MM.1S (cell line): ENCODE measurements around the gene THEM4.

ENCODE experiments used
- DNase-seq: peaks from one replicate; pipeline ENCODE4 v3.0.0-alpha.2; 2015
- H2AFZ ChIP-seq: fragments of 300-600 bp; sonication (generic); 2 replicates; pipeline ENCODE4 v1.6.0; 2016; ENCODE audit warnings: antibody characterized with exemption, low read length
- H3F3A ChIP-seq: fragments of 300-600 bp; sonication (generic); 2 replicates; pipeline ENCODE4 v1.6.1; 2016; ENCODE audit warnings: mild to moderate bottlenecking, antibody characterized with exemption, low read length, moderate library complexity, mixed read lengths; ENCODE audit not compliant: insufficient read depth
- H3K27ac ChIP-seq: fragments of 300-600 bp; sonication (generic); 2 replicates; pipeline ENCODE4 v1.5.1; 2016; ENCODE audit warnings: mild to moderate bottlenecking, low read length
- H3K27me3 ChIP-seq: fragments of 300-600 bp; sonication (generic); replicated peaks from 2 replicates; pipeline ENCODE4 v1.6.0; 2016; ENCODE audit warnings: low read length; ENCODE audit not compliant: insufficient read depth
- H3K36me3 ChIP-seq: fragments of 300-600 bp; sonication (generic); replicated peaks from 2 replicates; pipeline ENCODE4 v1.6.1; 2016; ENCODE audit warnings: mild to moderate bottlenecking, low read length, mixed read lengths; ENCODE audit not compliant: insufficient read depth
- H3K4me1 ChIP-seq: fragments of 300-600 bp; sonication (generic); 2 replicates; pipeline ENCODE4 v1.6.1; 2016; ENCODE audit warnings: low read length, mixed read lengths
- H3K4me2 ChIP-seq: fragments of 300-600 bp; sonication (generic); 2 replicates; pipeline ENCODE4 v1.6.0; 2016; ENCODE audit warnings: low read depth, low read length
- H3K4me3 ChIP-seq: fragments of 300-600 bp; sonication (generic); 2 replicates; pipeline ENCODE4 v1.5.1; 2016; ENCODE audit warnings: low read length, mixed read lengths
- H3K79me2 ChIP-seq: fragments of 300-600 bp; sonication (generic); 2 replicates; pipeline ENCODE4 v1.6.1; 2016; ENCODE audit warnings: mixed run types, low read length, mixed read lengths
- H3K9ac ChIP-seq: fragments of 300-600 bp; sonication (generic); 2 replicates; pipeline ENCODE4 v1.6.1; 2016; ENCODE audit warnings: low read length, mixed read lengths
- H3K9me2 ChIP-seq: fragments of 300-600 bp; sonication (generic); replicated peaks from 2 replicates; pipeline ENCODE4 v1.6.1; 2016; ENCODE audit warnings: mild to moderate bottlenecking, low read length, mixed read lengths; ENCODE audit not compliant: insufficient read depth
- H3K9me3 ChIP-seq: fragments of 300-600 bp; sonication (generic); replicated peaks from 2 replicates; pipeline ENCODE4 v1.6.1; 2016; ENCODE audit warnings: mild to moderate bottlenecking, low read length, mixed read lengths; ENCODE audit not compliant: insufficient read depth
- H4K20me1 ChIP-seq: fragments of 300-600 bp; sonication (generic); 2 replicates; pipeline ENCODE4 v1.6.1; 2016; ENCODE audit warnings: mild to moderate bottlenecking, low read length, moderate library complexity, mixed read lengths; ENCODE audit not compliant: insufficient read depth
- CTCF ChIP-seq: fragments of 300-600 bp; sonication (generic); IDR thresholded peaks from 2 replicates; pipeline ENCODE4 v1.5.1; 2016; ENCODE audit warnings: antibody characterized with exemption, low read length, mixed read lengths
- EZH2 ChIP-seq: fragments of 300-600 bp; sonication (generic); optimal IDR thresholded peaks from 2 replicates; pipeline ENCODE3; 2017; ENCODE audit warnings: low read depth, mild to moderate bottlenecking, antibody characterized with exemption, low read length, mixed read lengths
- EZH2phosphoT487 ChIP-seq: fragments of 300-600 bp; sonication (generic); IDR thresholded peaks from 2 replicates; pipeline ENCODE4 v1.6.1; 2018; ENCODE audit warnings: antibody characterized with exemption, low read length

THEM4 gene

DNA sequence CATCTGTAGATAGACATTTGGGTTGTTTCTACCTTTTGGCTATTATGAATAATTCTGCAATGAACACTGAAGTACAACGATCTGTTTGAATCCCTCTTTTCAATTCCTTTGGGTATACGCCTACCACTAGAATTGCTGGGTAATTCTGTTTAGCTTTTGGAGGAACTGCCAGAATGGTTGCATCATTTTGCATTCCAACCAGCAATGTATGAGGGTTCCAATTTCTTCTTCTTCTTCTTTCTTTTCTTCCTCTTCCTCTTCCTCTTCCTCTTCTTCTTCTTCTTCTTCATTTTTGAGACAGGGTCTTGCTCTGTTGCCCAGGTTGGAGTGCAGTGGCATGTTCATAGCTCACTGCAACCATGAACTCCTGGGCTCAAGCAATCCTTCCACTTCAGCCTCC, 42.0 kb downstream of the THEM4 start:
- Histone ChIP-seq H2AFZ (no peak overlapping the region), H3K27ac (no peak overlapping the region), H3K9me3 (no peaks in the 10 kb centered on the region), H3K4me2 (no peak overlapping the region), H3F3A (no peaks in the 10 kb centered on the region), H3K9ac (no peak overlapping the region), H3K36me3 (no peaks in the 10 kb centered on the region), H3K79me2 (no peaks in the 10 kb centered on the region), H3K27me3 (no peaks in the 10 kb centered on the region), H3K4me3 (no peak overlapping the region), H4K20me1 (no peaks in the 10 kb centered on the region), H3K9me2 (no peaks in the 10 kb centered on the region), H3K4me1 (peaks cover 10% of the 10 kb centered on the region)
- TF ChIP-seq CTCF = no peak
- no peak for TF ChIP-seq EZH2phosphoT487
- no peak for TF ChIP-seq EZH2
- no peak for DNase-seq

DNA sequence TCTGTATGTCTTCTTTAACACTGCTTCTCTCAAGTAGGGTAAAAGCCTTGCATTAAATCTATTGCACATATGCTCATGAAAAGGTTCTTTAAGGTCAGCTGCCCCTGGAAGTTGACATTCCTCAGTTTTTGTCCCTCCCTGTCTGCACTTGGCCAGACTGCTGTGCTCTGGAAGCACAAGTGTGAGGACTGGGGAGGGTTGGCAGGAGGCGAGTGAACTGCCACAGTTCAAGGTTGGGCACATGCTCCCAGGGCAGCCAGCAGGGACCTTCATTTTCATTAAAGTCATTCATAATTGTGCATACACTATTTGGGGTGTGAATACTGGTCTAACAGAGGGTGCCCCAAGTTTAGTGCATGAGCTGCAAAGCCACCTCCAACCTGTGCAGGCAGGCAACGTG, 44.9 kb downstream of the THEM4 start:
- DNase-seq = no peak
- no peaks in the 10 kb centered on the region for H3K79me2 ChIP-seq

DNA sequence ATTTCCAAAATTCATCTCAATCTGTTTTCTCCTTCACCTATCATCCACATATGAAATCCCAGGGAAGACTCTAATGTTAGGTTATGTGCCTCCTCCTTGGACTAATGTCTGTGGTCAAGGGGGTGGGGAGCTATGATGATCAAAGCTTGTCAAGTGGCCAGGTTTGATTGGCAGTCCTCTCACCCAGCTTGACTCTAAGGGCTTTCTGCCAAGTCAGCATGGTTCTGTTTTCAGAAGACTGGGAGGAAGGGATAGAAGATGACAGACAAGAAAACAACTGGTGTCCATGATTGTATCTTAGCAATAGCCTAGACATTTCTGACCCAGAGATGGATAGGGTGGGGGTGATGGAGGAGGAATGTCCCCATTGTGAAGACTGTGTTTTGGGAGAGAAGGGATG, 46.7 kb downstream of the THEM4 start:
- Histone ChIP-seq H4K20me1 (no peaks in the 10 kb centered on the region), H3K9me2 (no peaks in the 10 kb centered on the region), H3K4me2 (peak overlapping the region; percentile 38), H2AFZ (peak overlapping the region; percentile 50), H3K79me2 (no peaks in the 10 kb centered on the region), H3K4me1 (peaks cover 11% of the 10 kb centered on the region), H3F3A (no peaks in the 10 kb centered on the region), H3K9ac (no peak overlapping the region), H3K4me3 (no peak overlapping the region), H3K27ac (no peak overlapping the region), H3K9me3 (no peaks in the 10 kb centered on the region), H3K36me3 (no peaks in the 10 kb centered on the region), H3K27me3 (no peaks in the 10 kb centered on the region)
- DNase-seq = peak; percentile 74
- TF ChIP-seq EZH2phosphoT487 (no peak), EZH2 (no peak), CTCF (no peak)

More for the DNA sequence above, 44.9 kb downstream of the THEM4 start:
- H3K27ac ChIP-seq = no peak overlapping the region
- H3K9ac ChIP-seq = no peak overlapping the region
- no peaks in the 10 kb centered on the region for H3F3A ChIP-seq
- H3K4me1 ChIP-seq = peaks cover 11% of the 10 kb centered on the region
- no peaks in the 10 kb centered on the region for H3K27me3 ChIP-seq
- no peaks in the 10 kb centered on the region for H4K20me1 ChIP-seq
- no peak overlapping the region for H3K4me2 ChIP-seq
- H2AFZ ChIP-seq = no peak overlapping the region
- H3K4me3 ChIP-seq = no peak overlapping the region
- no peaks in the 10 kb centered on the region for H3K36me3 ChIP-seq
- H3K9me2 ChIP-seq = no peaks in the 10 kb centered on the region
- H3K9me3 ChIP-seq = no peaks in the 10 kb centered on the region
- no peak for TF ChIP-seq EZH2
- no peak for TF ChIP-seq EZH2phosphoT487
- TF ChIP-seq CTCF = no peak
